ENCODE results near the gene ARHGEF26.

ARHGEF26 gene

DNA sequence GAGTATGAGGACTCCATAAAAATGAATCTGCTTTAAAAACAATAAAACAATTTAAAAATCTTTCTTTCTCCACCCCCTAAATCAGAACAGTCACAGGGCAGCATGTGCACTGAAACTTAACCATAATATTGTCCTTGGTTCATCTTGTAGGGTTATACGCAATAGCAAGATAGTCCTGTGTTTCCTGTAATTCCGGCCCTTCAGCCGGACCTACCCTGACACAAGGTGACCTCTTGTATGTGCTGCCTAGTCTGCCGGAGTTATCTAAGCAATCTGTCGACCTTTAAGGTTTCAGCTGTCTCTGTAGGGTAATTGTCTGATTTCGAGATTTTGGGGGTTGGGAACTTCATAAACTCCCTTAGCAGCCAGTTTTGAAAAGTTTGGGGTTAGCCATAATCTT is 103.2 kb downstream of the ARHGEF26 start:
- H3K27me3 Mint-ChIP-seq, result no peaks in the 10 kb centered on the region
- ATAC-seq (ENCODE audit: low read depth), result no peak
- no peaks in the 10 kb centered on the region for H3K9me3 Mint-ChIP-seq
- H3K27ac Mint-ChIP-seq, result no peak overlapping the region
- DNase-seq (ENCODE audit: low spot score in 2 of 2), result no peak
- no peak overlapping the region for H3K4me3 Mint-ChIP-seq
- H3K4me1 Mint-ChIP-seq, result no peaks in the 10 kb centered on the region
- H3K36me3 Mint-ChIP-seq, result no peaks in the 10 kb centered on the region

- peaks cover 1% of the 10 kb centered on the region for H3K27me3 Mint-ChIP-seq
- H3K4me1 Mint-ChIP-seq, result no peaks in the 10 kb centered on the region
- H3K9me3 Mint-ChIP-seq, result no peaks in the 10 kb centered on the region
- no peak overlapping the region for H3K27ac Mint-ChIP-seq
- H3K4me3 Mint-ChIP-seq, result no peak overlapping the region
- no peaks in the 10 kb centered on the region for H3K36me3 Mint-ChIP-seq
- DNase-seq (ENCODE audit: low spot score in 2 of 2), result no peak
- ATAC-seq (ENCODE audit: low read depth), result no peak
Observed at GRCh38 chr3:154224866-154225265, 103.7 kb downstream of the ARHGEF26 start.

GRCh38 chr3:154225536-154225935 is 104.3 kb downstream of the ARHGEF26 start:
- ATAC-seq (ENCODE audit: low read depth) (no peak), DNase-seq (ENCODE audit: low spot score in 2 of 2) (no peak)
- H3K4me3 Mint-ChIP-seq, result no peak overlapping the region
- no peak overlapping the region for H3K27ac Mint-ChIP-seq
- H3K9me3 Mint-ChIP-seq, result no peaks in the 10 kb centered on the region
- H3K27me3 Mint-ChIP-seq, result peaks cover 1% of the 10 kb centered on the region
- no peaks in the 10 kb centered on the region for H3K36me3 Mint-ChIP-seq
- no peaks in the 10 kb centered on the region for H3K4me1 Mint-ChIP-seq

DNA sequence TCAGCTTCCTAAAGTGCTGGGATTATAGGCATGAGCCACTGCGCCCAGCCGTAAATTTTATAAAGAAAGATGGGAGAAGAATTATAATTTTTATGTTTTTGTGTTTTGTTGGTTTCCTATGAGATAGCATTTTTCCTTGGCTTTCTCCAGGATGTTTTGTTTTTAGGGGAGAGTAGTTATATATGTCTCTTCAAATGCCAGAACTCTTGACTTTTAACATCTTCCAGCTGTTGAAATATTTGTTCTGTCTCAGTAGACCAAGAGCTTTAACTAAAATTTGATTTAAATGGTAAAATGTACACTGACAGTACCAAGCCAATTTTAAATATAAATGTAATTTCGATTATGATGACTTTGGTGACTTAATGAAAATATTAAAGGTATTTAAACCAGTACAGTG is 106.3 kb downstream of the ARHGEF26 start:
- ATAC-seq (ENCODE audit: low read depth) (no peak), DNase-seq (ENCODE audit: low spot score in 2 of 2) (no peak)
- peaks cover 1% of the 10 kb centered on the region for H3K27me3 Mint-ChIP-seq
- H3K9me3 Mint-ChIP-seq, result no peaks in the 10 kb centered on the region
- H3K4me1 Mint-ChIP-seq, result no peaks in the 10 kb centered on the region
- H3K27ac Mint-ChIP-seq, result no peak overlapping the region
- no peaks in the 10 kb centered on the region for H3K36me3 Mint-ChIP-seq
- no peak overlapping the region for H3K4me3 Mint-ChIP-seq

- Mint-ChIP-seq H3K27ac (no peak overlapping the region), H3K4me3 (no peak overlapping the region), H3K36me3 (no peaks in the 10 kb centered on the region), H3K27me3 (peaks cover 3% of the 10 kb centered on the region), H3K4me1 (no peaks in the 10 kb centered on the region), H3K9me3 (no peaks in the 10 kb centered on the region)
- DNase-seq (ENCODE audit: low spot score in 2 of 2), result no peak
- ATAC-seq (ENCODE audit: low read depth), result no peak
Observed at GRCh38 chr3:154228561-154229216, 107.5 kb downstream of the ARHGEF26 start.

GRCh38 chr3:154229217-154229590 is 108.0 kb downstream of the ARHGEF26 start:
- no peak for DNase-seq (ENCODE audit: low spot score in 2 of 2)
- no peak overlapping the region for H3K27ac Mint-ChIP-seq
- H3K9me3 Mint-ChIP-seq, result no peaks in the 10 kb centered on the region

GRCh38 chr3:154235330-154235729 is 114.1 kb downstream of the ARHGEF26 start:
- H3K9me3 Mint-ChIP-seq, result no peaks in the 10 kb centered on the region
- DNase-seq (ENCODE audit: low spot score in 2 of 2) (no peak), ATAC-seq (ENCODE audit: low read depth) (no peak)
- no peaks in the 10 kb centered on the region for H3K36me3 Mint-ChIP-seq
- H3K27me3 Mint-ChIP-seq, result peaks cover 13% of the 10 kb centered on the region
- no peak overlapping the region for H3K4me3 Mint-ChIP-seq
- peaks cover 2% of the 10 kb centered on the region for H3K4me1 Mint-ChIP-seq
- H3K27ac Mint-ChIP-seq, result no peak overlapping the region

More at GRCh38 chr3:154229217-154229590, 108.0 kb downstream of the ARHGEF26 start:
- ATAC-seq (ENCODE audit: low read depth), result no peak
- Mint-ChIP-seq H3K4me3 (no peak overlapping the region), H3K27me3 (peaks cover 3% of the 10 kb centered on the region), H3K36me3 (no peaks in the 10 kb centered on the region), H3K4me1 (no peaks in the 10 kb centered on the region)

DNA sequence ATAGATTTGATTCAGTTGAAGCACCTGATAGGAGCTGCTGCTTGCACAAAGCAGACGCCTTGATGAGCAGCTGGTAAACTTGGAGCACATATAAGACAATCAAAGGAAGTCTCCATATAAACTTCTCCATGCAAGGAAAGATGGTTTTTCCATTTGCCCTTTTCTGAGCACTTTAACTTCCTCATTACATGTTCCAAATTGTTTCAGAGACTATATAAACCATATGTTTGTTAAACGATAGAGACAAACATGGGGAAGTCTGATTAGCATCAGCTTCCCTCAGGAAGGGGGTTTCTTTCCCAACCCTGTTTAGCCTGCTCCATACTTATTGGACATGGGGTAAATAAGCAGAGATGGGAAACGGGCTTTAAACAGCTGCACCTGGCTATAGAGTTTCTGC is 115.1 kb downstream of the ARHGEF26 start:
- H3K4me3 Mint-ChIP-seq, result no peak overlapping the region
- H3K27ac Mint-ChIP-seq, result no peak overlapping the region
- H3K36me3 Mint-ChIP-seq, result no peaks in the 10 kb centered on the region
- H3K27me3 Mint-ChIP-seq, result peaks cover 13% of the 10 kb centered on the region
- DNase-seq (ENCODE audit: low spot score in 2 of 2) (no peak), ATAC-seq (ENCODE audit: low read depth) (no peak)
- peaks cover 2% of the 10 kb centered on the region for H3K4me1 Mint-ChIP-seq
- H3K9me3 Mint-ChIP-seq, result no peaks in the 10 kb centered on the region

DNA sequence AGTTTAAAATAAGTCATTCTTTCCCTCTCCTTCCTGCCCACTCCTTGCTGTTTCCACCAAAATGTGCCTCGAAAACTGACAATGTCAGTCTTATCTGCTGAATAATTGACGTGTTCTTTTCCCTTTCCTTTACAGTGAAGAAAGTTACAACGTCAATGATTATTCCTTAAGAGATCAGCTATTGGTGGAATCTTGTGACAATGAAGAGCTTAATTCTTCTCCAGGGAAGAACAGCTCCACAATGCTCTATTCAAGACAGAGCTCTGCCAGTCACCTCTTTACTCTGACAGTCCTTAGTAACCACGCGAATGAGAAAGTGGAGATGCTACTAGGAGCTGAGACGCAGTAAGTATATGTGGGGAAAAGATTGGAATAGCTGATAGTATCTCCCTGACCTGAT is 119.0 kb downstream of the ARHGEF26 start:
- H3K36me3 Mint-ChIP-seq, result no peaks in the 10 kb centered on the region
- ATAC-seq (ENCODE audit: low read depth) (no peak), DNase-seq (ENCODE audit: low spot score in 2 of 2) (no peak)
- H3K27ac Mint-ChIP-seq, result no peak overlapping the region
- no peak overlapping the region for H3K4me3 Mint-ChIP-seq
- H3K4me1 Mint-ChIP-seq, result peaks cover 2% of the 10 kb centered on the region
- peaks cover 9% of the 10 kb centered on the region for H3K27me3 Mint-ChIP-seq
- no peaks in the 10 kb centered on the region for H3K9me3 Mint-ChIP-seq

- Mint-ChIP-seq H3K27me3 (peaks cover 8% of the 10 kb centered on the region), H3K9me3 (no peaks in the 10 kb centered on the region), H3K4me1 (peaks cover 2% of the 10 kb centered on the region)
Observed at GRCh38 chr3:154241496-154241895, 120.3 kb downstream of the ARHGEF26 start.

DNA sequence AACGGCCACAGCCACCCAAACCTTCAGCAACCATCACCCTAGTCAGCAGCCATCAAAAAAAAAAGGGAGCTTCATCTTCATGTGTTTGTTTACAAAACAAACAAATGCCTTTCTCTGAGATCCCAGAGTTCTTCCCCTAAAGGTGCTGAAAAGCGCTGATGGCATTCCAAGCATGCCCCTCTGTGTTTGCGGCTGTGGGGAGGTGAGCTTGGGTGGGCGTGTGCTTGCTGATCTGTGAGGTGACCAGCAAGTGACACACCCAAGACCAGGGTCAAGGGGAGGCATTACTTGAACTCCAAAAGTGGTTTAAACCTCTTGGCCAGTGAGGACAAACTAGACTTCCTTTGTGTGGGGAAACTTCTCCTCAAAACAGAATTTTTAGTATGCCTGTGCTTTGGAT is 121.6 kb downstream of the ARHGEF26 start:
- ATAC-seq (ENCODE audit: low read depth) (no peak), DNase-seq (ENCODE audit: low spot score in 2 of 2) (no peak)
- Mint-ChIP-seq H3K4me3 (no peak overlapping the region), H3K9me3 (no peaks in the 10 kb centered on the region), H3K27me3 (peaks cover 8% of the 10 kb centered on the region), H3K4me1 (peaks cover 2% of the 10 kb centered on the region), H3K27ac (no peak overlapping the region), H3K36me3 (peaks cover 4% of the 10 kb centered on the region)

More at GRCh38 chr3:154241496-154241895, 120.3 kb downstream of the ARHGEF26 start:
- Mint-ChIP-seq H3K4me3 (no peak overlapping the region), H3K27ac (no peak overlapping the region), H3K36me3 (peaks cover 2% of the 10 kb centered on the region)
- no peak for DNase-seq (ENCODE audit: low spot score in 2 of 2)
- no peak for ATAC-seq (ENCODE audit: low read depth)

DNA sequence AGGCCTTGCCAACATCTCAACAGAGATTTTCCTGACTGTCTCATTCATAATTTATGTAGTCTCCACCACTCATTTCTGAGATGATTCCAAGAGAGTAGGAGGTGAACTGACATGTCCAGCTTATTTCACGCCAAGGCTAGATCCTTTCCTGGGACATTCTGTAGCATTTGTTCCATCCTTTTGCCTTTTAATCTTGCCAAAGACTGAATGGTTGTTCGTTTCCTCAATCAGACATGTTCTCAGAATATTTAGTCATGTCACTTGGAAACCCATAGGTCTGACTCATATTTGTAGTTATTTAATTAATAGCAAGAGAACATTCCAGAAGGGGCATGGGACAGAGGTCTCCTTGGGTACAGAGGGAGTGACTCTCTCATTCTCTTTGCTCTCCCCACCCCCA is 122.2 kb downstream of the ARHGEF26 start:
- no peak for ATAC-seq (ENCODE audit: low read depth)
- Mint-ChIP-seq H3K4me3 (no peak overlapping the region), H3K36me3 (peaks cover 4% of the 10 kb centered on the region), H3K9me3 (no peaks in the 10 kb centered on the region), H3K27ac (no peak overlapping the region), H3K4me1 (peaks cover 2% of the 10 kb centered on the region), H3K27me3 (peaks cover 8% of the 10 kb centered on the region)
- DNase-seq (ENCODE audit: low spot score in 2 of 2), result no peak

DNA sequence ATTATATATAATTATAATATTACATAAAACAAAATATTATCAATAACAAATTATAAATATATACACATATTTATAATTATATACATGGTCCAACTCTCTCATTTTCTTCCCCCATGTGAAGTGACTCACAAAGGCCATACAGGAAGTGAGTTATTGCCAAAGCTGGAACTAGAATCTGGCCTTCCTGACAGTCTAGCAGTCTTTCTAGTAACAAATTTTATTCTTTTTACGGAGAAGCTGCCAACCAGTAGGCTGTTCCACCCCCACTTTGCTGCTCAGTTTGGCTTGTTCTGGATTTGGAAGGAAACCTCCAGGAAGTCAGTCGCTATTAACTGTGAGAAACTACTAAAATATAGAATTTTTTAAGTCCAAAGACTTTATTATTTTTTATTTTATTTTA is 123.5 kb downstream of the ARHGEF26 start:
- H3K36me3 Mint-ChIP-seq, result peaks cover 6% of the 10 kb centered on the region
- H3K4me3 Mint-ChIP-seq, result no peak overlapping the region
- no peaks in the 10 kb centered on the region for H3K27me3 Mint-ChIP-seq
- DNase-seq (ENCODE audit: low spot score in 2 of 2) (no peak), ATAC-seq (ENCODE audit: low read depth) (no peak)
- no peaks in the 10 kb centered on the region for H3K9me3 Mint-ChIP-seq
- H3K27ac Mint-ChIP-seq, result no peak overlapping the region
- H3K4me1 Mint-ChIP-seq, result no peaks in the 10 kb centered on the region

DNA sequence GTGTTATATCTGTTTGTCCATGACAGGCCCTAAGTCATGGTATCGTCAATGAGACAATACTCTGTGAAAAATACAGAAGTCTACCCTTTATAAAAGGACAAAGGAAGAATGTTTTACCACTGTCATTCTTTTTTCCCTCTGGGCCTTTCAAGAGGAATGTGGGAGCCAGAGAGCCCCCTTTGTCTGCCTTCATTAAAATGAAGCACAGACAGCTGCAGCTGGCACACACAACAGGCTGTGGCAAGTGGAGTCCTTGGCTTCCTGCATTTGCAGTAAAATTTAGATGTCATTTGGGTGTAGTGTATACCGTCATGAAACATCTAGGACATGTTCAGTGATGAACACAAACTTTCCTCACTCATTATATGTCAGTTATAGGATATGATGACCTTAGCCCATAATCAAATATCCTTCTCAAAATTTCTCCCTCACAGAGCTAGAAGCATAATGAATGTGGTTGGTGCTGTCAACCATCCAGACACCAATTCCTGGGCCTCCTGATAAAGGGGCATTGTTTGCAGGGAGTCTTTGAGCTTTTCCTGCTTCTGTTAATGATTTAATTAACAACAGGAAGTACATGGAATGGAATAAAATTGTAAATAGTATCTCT is 126.7 kb downstream of the ARHGEF26 start:
- Mint-ChIP-seq H3K36me3 (peaks cover 14% of the 10 kb centered on the region), H3K27ac (no peak overlapping the region), H3K9me3 (no peaks in the 10 kb centered on the region), H3K4me3 (no peak overlapping the region), H3K27me3 (no peaks in the 10 kb centered on the region), H3K4me1 (no peaks in the 10 kb centered on the region)
- DNase-seq (ENCODE audit: low spot score in 2 of 2) (no peak), ATAC-seq (ENCODE audit: low read depth) (no peak)

- H3K4me1 Mint-ChIP-seq, result no peaks in the 10 kb centered on the region
- DNase-seq (ENCODE audit: low spot score in 2 of 2), result no peak
- H3K27ac Mint-ChIP-seq, result no peak overlapping the region
- no peak for ATAC-seq (ENCODE audit: low read depth)
- peaks cover 20% of the 10 kb centered on the region for H3K36me3 Mint-ChIP-seq
- no peaks in the 10 kb centered on the region for H3K9me3 Mint-ChIP-seq
- no peak overlapping the region for H3K4me3 Mint-ChIP-seq
- H3K27me3 Mint-ChIP-seq, result no peaks in the 10 kb centered on the region
Observed at GRCh38 chr3:154250291-154250690, 129.1 kb downstream of the ARHGEF26 start.

Measured in memory B cell (primary cell).